Activated CD4-positive, CD25-positive, alpha-beta regulatory T cell treated with anti-CD3 and anti-CD28 coated beads, Interleukin-2, amount 50 U/mL, for 24 hours (primary cell): Measurements from ENCODE around the gene RFX4.
"Not testable (repeated sequence)": the region's sequence is repeated elsewhere in the genome, so short reads cannot be mapped to it uniquely, and the experiment has no call there.

Source experiments
- ATAC-seq, 2 donors: fragments of 150-1000 bp; cut with Tn5 transposase; one replicate each; pipeline ENCODE4 v1.10.0; 2021; ENCODE audit warnings: mild to moderate bottlenecking in 1 of 2, moderate library complexity in 1 of 2

RFX4 gene

DNA sequence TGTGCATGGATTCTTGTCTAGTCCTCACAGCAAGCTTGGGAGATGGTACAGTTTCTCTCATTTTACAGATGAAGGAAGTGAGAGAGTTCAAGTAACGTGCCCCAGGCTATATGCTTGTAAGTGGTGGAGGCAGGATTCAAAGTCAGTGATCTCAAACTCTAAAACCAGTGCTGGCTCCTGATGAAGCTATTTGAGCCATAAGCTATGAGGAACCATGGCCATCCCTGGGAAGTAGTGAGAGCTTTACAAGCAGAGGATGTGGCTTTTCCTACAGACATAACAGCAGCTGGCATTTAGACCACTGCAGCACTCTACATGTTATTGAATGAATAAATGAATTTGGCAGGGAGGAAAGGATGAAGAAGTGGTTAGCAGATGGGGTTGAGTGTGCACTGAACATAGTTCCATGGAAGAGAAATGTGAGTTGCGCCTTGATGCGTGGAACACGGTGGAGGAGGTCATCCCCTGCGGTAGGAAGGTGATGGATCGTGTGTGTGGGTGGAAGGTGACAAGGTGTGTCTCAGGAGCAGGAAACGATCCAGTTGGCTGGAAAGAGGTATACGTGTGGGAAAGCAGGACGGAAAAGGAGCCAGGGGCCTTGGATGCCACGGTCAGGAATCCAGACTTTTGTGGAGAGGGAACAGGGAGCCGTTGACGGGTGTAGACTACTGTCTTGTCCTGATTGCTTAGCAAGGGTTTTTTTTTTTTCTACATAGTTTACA lies 65.2 kb downstream of the RFX4 start:
- ATAC-seq, result no peak

DNA sequence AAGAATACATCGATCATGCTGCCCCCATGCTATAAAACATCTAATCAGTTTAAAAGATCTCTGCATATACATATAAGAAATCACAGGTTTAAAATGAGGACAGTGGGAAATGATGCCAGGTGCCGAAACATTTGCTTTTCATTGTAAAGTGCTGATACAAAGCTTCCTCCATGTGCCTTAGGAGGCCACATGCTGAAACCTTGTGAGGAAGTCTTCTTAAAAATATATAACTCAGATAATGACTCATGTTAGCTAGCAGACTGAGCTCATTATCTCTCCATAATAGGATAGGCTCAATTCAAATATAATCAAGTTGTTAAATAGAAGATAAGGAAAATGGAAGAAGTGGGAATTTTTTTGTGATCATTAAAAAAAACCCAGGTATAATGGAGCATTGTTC lies 65.9 kb downstream of the RFX4 start:
- ATAC-seq, result no peak

DNA sequence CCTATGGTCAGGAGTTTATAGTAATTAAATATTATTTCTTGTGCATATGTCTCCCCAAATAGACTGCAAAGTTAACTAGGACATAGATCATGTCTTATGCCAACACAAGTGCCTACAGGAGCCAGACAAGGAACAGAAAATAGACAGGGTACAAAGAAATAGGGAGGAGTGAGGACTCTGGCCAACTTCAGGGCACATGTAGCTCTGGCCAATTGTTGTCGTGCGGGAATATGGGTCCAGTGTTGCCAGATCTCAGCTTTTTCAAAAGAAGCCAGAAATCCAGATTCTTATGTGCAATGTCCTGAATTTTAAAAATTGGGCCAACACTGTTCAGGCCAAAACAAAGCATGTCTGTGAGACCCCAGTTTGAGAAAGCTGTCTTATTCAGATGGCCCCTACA lies 68.7 kb downstream of the RFX4 start:
- no peak for ATAC-seq

DNA sequence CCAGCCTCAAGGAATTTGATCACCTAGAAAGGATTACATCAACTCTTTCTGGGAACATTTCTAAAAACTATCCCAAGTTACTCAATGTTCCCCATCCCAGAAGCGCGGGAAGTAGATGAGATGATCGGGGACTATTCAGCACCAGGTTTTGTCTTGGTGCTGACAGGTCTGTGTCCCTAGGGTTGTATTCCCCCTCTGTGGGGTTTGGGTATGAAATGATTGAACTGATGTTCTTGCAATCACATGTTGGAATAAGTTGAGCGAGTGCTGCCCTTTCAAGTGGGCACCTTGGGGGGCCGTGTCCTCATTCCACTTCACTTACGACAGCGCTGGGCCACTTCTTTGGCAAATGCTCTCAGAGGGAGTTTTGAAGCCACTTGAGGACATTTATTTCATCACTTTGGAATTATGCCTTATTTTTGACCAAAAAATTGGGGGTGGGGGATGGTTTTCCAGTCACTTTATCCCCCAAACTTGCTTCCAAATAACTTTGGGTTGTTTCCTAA lies 69.8 kb downstream of the RFX4 start:
- no peak for ATAC-seq

DNA sequence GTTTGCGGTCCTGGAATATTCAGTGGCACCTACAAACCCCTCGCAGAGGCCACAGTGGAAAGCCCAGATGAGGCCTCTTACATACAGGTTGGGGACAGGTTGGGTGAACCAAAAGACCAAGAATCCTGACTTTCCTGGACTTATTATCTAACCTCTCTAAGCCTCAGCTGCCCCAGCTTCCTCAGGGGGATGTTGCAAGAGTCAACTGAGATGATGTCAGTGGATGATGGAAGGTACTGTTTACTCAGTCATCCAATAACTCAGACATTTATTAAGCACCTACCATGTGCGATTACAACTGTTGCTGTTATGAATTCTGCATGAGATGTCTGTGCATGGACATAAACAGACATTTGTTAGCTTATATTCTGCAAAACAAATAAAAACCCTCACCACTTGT lies 72.8 kb downstream of the RFX4 start:
- no peak for ATAC-seq

DNA sequence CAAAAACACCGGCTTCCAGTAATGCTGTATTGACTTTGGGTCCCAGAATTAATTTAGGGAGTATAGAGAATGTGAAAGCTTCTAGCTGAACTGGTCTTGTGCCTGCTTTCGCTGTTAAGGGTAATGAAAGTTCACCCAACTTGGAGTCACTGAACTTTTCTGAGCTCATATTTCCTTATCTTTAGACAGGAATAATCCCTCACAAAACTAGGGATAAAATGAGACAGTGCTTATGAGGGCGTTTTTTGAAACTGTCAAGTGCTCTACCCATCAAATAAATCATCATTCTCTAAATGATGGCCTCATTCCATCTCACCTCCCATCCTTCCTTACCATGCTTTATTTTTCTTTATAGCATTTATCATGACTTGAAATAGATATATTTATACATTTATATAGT lies 74.7 kb downstream of the RFX4 start:
- no peak for ATAC-seq

DNA sequence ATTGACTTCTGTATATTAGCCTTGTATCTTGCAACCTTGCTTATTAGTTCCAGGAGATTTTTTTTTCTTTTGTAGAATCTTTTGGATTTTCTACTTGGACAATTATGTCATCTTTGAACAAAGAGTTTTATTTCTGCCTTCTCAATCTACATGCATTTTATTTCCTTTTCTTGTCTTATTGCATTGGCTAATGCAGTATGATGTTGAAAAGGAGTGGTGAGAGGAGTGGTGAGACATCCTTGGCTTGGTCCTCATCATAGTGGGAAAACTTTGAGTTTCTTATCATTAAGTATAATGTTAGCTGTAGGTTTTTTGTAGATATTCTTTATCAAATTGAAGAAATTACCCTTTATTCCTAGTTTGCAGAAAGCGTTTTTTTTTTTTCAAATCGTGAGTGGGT lies 80.6 kb downstream of the RFX4 start:
- no peak for ATAC-seq

DNA sequence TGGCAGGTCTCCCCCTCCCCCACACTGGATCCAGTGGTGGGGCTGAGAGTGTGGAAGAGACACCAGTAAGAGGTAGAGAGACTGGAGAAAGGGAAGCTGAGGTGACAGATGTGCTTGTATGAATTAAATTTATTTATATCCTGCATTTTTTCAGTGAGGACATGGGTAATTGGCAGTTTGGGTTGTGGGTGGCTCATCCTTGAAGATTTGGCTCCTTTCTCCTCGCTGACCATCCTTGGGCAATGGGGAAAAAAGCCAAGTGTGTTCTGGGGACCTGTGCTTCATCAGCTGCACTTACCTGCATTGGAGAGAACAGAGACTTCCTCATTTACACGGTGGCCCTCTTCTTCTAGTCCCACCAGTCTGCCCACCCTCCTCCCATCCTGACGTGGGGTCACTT lies 86.4 kb downstream of the RFX4 start:
- ATAC-seq, result no peak

DNA sequence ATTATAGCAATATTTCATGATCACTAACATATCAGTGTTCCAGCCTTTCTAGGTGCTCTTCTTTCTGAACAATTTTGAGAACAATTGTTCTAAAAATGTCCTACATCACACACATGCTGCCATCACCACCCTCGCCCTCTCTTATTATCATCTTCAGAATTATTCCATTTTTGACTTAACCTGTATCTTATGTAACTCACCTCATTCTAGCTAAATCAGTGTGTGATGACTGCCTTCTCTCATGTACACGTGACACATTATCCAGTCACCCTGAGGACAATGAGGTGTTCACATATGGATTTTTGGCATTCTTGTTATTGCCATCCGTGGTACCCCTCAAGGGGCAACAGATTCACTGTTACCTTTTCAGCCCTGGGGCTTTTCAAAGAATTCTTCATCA lies 87.3 kb downstream of the RFX4 start:
- ATAC-seq, result no peak

DNA sequence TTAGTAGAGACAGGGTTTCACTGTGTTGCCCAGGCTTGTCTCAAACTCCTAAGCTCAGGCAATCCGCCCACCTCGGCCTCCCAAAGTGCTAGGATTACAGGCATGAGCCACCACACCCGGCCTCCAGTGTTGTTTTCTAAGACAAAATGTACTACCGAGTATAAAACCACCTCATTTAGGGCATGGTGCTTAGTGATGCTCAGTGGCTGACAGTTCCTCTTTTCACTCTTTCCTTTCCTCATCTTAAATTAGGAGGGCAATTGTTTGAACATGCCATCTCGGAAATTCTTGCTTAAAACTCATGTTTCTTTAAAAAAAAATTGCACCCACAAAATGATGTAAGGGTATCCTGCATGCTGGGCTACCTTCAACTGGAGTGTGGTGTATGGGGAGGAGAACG lies 89.0 kb downstream of the RFX4 start:
- no peak for ATAC-seq

DNA sequence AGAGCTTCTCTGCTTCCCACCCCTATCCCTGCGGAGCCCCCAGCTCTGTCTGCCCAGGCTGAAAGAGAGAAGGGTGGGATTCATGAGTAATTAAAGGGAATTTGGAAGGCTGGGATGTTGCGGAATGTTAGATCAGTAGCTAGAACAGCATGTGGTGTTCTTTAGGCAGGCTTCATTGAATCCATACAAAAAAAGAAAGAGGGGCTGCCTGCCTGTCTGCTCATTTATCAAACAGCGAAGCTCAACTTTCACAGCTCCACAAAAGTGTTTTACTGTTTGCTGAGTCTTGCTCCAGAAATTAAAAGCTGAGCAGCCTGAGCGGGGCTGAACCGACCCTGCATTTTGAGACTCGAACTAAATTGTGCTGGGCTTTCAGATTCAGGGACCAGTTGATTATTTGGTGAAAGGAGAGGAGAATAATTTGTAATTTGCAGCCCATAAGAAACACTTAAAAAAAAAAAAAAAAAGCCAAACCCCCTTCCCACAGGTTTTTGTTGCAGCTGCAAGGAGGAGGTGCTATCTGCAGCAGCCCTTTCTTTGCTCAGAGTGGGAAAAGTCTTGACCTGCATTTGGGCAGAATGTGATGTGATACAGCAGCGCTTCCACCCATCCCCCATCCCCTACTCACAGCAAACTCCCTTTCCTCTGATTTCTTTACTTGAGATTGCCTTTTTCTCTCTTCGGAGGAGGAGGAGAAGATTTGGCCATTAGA lies 89.7 kb downstream of the RFX4 start:
- no peak for ATAC-seq

DNA sequence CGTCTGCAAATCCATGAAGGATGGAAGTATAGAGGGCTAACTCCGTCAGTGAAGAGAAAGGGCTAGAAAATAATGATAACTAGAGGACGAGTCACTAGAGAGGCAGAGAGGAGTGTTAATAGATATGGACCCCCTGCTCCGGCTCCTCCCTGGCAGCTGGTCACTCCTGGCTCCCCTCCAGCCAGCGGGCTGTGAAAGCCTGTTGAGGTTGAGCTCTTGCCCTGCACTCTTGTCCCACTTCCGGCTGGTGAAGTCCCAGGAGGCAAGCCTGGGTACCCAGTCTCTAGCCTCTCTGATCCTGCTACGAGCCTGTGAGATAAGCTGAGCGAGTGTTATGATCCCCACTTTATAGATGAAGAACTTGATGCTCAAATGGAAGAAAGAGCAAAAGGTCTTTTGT lies 90.3 kb downstream of the RFX4 start:
- no peak for ATAC-seq

DNA sequence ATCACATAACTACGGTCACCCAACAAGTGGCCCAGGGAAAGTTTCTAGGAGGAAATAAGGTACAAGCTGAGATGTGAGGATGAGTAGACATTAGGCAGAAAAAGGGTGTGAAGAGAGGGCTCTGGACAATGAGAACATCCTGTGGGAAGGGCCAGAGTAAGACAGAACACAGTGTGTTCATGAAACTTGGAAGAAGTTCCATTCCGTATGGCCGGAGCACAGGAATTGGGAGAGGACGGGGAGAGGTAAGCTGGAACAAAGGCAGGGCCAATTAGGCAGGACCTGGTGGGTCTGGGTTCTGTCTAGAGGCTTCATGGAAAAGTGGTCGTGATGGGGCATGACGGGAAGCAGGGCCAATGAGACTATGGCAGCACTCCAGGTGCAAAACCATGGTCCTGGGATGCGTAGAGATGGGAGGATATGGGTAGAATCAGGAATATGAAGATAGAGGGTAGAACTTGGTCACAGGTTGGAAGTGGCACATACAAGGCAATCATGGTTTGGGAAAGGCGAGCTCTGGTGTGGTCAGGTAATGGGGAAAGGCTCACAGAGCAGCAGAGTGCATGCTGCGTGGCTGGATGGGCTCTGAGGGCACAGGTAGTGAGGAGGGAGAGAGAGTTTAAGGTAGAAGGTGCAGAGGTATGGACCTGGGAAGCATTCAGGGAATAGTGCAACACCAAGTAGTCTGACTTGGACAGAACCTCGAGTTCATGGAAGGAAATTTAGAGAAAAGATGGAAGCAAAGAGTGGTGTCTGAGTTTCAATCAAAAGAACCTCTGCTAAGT lies 93.0 kb downstream of the RFX4 start:
- ATAC-seq, result no peak

DNA sequence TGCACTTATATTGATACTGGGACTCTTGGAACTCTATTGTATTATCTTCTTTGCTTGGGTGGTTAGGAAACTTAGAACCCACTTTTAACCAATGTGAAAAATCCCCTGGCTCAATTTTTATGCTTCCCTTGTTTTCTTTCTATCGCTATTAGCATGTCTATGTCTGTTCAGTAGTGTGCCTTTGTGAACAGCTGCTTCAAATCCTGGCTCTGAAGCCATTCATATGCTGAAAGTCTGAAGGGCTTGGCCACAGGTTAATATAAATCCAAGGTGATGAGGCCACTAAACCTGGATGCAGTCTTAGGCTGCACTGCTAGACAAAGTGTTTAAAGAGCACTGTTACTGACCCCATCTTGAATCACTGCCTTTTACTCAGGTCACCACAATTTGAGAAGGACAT lies 96.8 kb downstream of the RFX4 start:
- ATAC-seq, result no peak

DNA sequence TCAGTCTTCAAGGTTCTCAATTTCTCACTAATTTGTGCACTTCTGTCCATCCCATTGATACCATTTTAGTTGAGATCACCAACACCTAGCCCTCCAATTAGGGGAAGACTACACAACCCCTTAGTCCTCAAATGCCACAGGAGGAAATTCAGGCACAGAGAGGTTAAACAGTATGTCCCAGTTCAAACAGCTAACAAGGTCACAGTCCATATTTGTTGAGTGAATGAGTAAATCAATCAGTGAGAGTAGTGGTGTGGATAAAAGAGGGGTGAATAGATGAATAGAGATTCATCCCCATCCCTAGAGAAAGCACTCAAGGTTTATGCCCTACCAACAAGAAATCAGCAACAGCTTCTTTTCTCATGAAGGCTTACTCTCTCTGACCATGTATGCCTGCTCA lies 97.5 kb downstream of the RFX4 start:
- ATAC-seq, result no peak

DNA sequence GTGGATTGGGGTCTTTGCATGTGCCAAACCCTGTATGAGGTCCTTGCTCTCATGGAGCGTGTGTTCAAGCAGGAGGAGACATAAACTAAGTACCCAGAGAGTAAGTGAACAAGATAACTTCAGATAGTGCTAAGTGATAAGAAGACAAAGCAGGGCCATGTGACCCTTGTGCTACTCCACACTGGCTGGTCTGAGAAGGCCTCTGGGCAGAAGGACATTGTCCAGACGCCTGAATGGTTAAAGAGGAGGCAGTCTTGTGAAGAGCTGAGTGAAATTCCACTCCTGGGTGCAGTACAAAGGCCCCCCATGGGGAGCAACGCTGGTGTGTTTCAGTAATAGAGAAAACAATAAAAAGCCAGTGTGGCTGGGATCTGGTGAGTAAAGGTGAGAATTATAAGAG lies 98.4 kb downstream of the RFX4 start:
- no peak for ATAC-seq

DNA sequence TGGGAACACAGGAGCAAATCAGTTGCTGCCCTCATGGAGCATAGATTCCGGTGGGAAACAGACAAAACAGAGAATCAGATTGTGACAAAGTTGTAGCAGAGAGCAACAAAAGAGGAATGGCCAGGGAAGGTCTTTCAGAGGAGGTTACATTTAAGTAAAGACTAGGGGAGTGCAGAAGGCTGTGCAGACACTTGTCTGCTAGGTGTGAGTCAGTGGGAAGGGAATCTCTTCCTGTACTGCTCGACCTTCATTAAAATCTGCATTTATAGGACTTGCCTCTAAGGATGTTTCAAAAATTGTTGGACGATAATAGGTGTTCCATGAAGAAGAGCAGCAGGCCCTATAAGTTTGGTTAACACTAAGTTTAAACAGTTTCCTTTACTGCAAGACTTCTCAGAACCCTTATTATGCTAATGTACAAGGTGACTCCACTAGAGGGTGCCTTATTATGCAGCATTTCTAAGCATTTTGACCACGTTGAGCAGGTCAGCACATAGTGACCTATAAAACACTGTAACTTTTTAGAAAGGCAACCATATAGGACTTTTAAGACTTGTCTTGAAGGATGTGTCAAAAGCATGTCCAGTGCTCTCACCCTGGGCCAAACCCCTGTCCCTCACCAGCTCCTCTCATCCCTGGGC lies 99.9 kb downstream of the RFX4 start:
- no peak for ATAC-seq

DNA sequence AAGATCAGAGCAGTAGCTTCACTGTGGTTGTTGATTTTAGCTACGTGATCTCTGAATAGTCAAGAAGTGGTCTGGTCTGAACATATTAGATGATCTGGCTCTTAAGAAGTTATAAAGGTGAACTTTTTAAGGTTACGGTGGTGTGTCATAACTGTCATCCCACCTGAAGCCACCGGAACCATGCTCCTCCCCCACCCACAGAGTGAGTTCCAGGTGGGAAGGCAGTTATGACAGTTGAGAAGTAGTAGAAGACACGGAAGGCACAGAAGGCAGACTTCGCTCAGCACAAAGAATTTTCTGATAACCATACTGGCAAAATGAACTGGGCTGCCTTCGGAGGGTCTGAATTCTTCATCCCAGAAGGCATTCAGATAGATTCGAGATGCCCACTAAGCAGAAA lies 101.7 kb downstream of the RFX4 start:
- no peak for ATAC-seq

DNA sequence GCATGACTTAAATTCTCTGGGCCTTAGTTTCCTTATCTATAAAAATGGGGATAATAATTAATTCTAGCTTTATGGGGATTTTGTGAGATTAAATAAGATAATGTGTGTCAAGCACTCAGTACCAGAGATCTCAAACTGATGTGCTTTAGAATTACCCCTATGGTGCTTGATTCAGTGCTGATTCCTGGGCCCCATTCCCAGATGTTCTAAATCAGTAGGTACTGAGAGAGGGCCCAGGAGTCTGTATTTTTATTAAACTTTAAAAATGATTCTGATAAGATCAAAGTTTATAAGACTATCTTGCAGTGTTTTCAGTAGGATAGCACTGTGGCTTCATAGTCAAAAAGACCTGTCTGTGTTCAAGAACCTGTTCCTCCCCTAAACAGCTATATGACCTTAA lies 102.6 kb downstream of the RFX4 start:
- no peak for ATAC-seq

DNA sequence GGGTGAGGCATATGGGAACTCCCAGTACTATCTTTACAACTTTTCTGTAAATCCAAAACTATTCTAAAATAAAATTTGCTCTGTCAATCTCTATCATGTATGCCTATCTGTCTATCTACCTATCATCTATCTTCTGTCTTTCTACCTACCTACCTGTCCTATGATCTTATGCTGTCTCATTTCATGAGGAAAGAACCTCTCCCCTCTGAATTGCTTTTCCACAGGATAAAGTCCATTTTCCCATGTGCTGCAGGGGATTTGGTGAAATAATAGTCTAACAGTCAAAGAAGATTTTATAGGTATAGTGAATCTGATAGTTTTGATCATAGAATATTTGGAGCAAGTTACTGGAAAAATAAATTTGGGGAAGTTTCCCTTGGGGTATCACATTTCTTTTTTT lies 104.9 kb downstream of the RFX4 start:
- ATAC-seq, result no peak

DNA sequence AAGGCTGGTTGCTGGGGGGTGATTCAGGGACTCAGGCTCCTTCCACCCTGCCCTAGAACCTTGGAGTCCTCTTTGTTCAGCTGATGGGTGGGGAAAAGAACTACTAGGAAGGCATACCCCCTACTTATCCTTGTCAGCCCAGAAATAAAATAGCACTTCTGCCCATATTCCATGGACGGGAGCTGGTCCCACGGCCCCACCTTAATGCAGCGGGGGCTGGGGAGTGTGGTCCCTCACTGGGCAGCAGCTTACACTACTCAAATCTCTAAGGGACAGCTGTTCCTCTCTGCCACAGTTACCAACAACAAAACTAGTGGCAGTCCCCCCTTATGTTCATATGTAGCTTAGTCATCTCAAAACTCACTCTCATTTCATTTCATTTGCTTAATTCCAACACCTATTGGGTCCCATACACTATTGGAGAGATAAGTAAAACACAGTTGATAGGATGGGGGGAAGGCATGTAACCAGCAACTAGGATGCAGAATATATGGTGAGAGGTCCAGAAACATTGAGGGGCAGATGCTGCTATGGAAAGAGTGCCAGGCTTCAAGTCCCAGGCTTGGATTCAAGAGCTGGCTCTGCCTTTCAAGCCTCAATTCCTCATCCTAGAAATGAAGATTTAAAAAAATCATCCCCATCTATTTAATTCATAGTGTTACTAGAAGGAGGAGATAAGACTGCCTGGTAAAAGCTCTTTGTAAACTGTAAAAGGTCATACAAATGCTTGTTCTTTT lies 107.9 kb downstream of the RFX4 start:
- ATAC-seq, result no peak

DNA sequence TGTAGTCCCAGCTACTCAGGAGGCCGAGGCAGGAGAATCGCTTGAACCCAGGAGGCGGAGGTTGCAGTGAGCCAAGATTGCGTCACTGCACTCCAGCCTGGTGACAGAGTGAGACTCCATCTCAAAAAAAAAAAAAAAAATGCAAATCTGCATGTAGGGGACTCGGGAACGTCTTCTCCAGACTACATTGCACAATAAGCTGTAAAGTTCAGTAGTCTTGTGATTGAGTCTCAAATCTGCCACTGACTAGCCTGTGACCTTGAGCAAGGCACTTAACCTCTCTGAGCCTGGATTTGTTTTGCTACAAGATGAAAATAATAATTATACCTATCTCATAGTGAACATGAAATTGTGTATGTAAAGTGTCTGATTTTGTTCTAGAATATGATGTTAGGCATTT lies 109.2 kb downstream of the RFX4 start:
- not testable (repeated sequence) for ATAC-seq
